Measurements from ENCODE around the gene OSCP1.
A peak's percentile ranks its signal among the peaks of the same experiment; 100 is the strongest.

OSCP1 gene

GRCh38 chr1:36471830-36472641 is 21.8 kb upstream of the OSCP1 start:
- no peak for DNase-seq

GRCh38 chr1:36469163-36469562 is 18.9 kb upstream of the OSCP1 start:
- no peak for DNase-seq

- DNase-seq, result no peak
Observed at GRCh38 chr1:36467700-36468455, 17.6 kb upstream of the OSCP1 start.

GRCh38 chr1:36467027-36467410 is 16.8 kb upstream of the OSCP1 start:
- no peak for DNase-seq

- no peak for DNase-seq
Observed at GRCh38 chr1:36466370-36467026, 16.2 kb upstream of the OSCP1 start.

GRCh38 chr1:36465731-36466369 is 15.6 kb upstream of the OSCP1 start:
- DNase-seq, result no peak

- DNase-seq, result no peak
Observed at GRCh38 chr1:36464605-36465393, 14.5 kb upstream of the OSCP1 start.

GRCh38 chr1:36463803-36464604 is 13.8 kb upstream of the OSCP1 start, which contains the start of gene MRPS15:
Gene MRPS15 (minus strand): TSS chr1:36464384. CDS start chr1:36464275, 109 bp downstream.
- DNase-seq, result peak; percentile 82

GRCh38 chr1:36463463-36463802 is 13.2 kb upstream of the OSCP1 start:
- DNase-seq, result no peak

GRCh38 chr1:36458910-36459309 is 8.7 kb upstream of the OSCP1 start:
- no peak for DNase-seq

- DNase-seq, result no peak
Observed at GRCh38 chr1:36457691-36458090, 7.4 kb upstream of the OSCP1 start.

GRCh38 chr1:36456391-36456928 is 6.2 kb upstream of the OSCP1 start:
- no peak for DNase-seq

- no peak for DNase-seq
Observed at GRCh38 chr1:36455386-36455785, 5.1 kb upstream of the OSCP1 start.

GRCh38 chr1:36453600-36454388 is 3.5 kb upstream of the OSCP1 start:
- no peak for DNase-seq

GRCh38 chr1:36453051-36453450 is 2.8 kb upstream of the OSCP1 start:
- DNase-seq, result no peak

GRCh38 chr1:36450919-36451305 is 661 bp upstream of the OSCP1 start:
- DNase-seq, result no peak

- DNase-seq, result peak; percentile 94
Observed at GRCh38 chr1:36448530-36449056, 1.7 kb downstream of the OSCP1 start.

GRCh38 chr1:36447450-36447849 is 2.8 kb downstream of the OSCP1 start:
- no peak for DNase-seq

GRCh38 chr1:36446746-36447145 is 3.5 kb downstream of the OSCP1 start:
- DNase-seq, result no peak

GRCh38 chr1:36446271-36446670 is 4.0 kb downstream of the OSCP1 start:
- peak; percentile 58 for DNase-seq

All from NCI-H1694 (cell line).